OCI-LY1 (cell line): ENCODE data around the gene MX1.

Source experiments
- CTCF ChIP-seq: fragments of 200-600 bp; sonication (generic), shearing (Covaris generic); IDR thresholded peaks from 2 replicates; pipeline ENCODE4 v1.5.1; 2017; ENCODE audit warnings: mild to moderate bottlenecking, antibody characterized with exemption, low read length, moderate library complexity, mixed read lengths
- EZH2 ChIP-seq: fragments of 200-600 bp; sonication (generic), shearing (Covaris generic); IDR thresholded peaks from 2 replicates; pipeline ENCODE4 v1.8.0; 2017; ENCODE audit warnings: borderline replicate concordance, mixed run types, mild to moderate bottlenecking, antibody characterized with exemption, low read length, moderate library complexity, mixed read lengths

GRCh38 chr21:41497788-41498187, 71.7 kb downstream of the MX1 start:
- TF ChIP-seq CTCF (no peak), EZH2 (no peak)
